GM23338 (cell line): ENCODE results near the gene CHD5. TPM values are rescaled to one million over a fixed set of nuclear protein-coding genes. Genes with fewer than 3 reads are reported as not detected.

ENCODE experiments used
- ATAC-seq: fragments of 200-7000 bp; cut with Tn5 transposase; 3 replicates; pipeline ENCODE4 v1.9.1; 2020
- DNase-seq: peaks from one replicate; pipeline ENCODE4 v3.0.0-alpha.2; 2015; ENCODE audit warnings: low spot score
- H2AFZ ChIP-seq: fragments of 200-600 bp; sonication (generic); 2 replicates; pipeline ENCODE4 v1.8.0; 2016; ENCODE audit warnings: antibody characterized with exemption, mild to moderate bottlenecking, moderate library complexity
- H3F3A ChIP-seq: fragments of 200-600 bp; sonication (generic); replicated peaks from 2 replicates; pipeline ENCODE4 v1.8.0; 2017; ENCODE audit warnings: antibody characterized with exemption, mixed run types, low read depth
- H3K27ac ChIP-seq: fragments of 200-600 bp; sonication (generic); 2 replicates; pipeline ENCODE4 v1.6.1; 2016; ENCODE audit warnings: low read depth
- H3K27me3 ChIP-seq: fragments of 200-600 bp; sonication (generic); 2 replicates; pipeline ENCODE4 v1.8.0; 2016; ENCODE audit warnings: mild to moderate bottlenecking, mixed run types, moderate library complexity; ENCODE audit not compliant: insufficient read depth
- H3K36me3 ChIP-seq: fragments of 200-600 bp; sonication (generic); 2 replicates; pipeline ENCODE4 v1.8.0; 2016; ENCODE audit warnings: mild to moderate bottlenecking; ENCODE audit not compliant: insufficient read depth
- H3K4me1 ChIP-seq: fragments of 200-600 bp; sonication (generic); 2 replicates; pipeline ENCODE4 v1.8.0; 2016; ENCODE audit warnings: mild to moderate bottlenecking, moderate library complexity; ENCODE audit not compliant: insufficient read depth
- H3K4me2 ChIP-seq: fragments of 200-600 bp; sonication (generic); 2 replicates; pipeline ENCODE4 v1.7.1; 2017; ENCODE audit warnings: mixed run types
- H3K4me3 ChIP-seq: fragments of 200-600 bp; sonication (generic); 2 replicates; pipeline ENCODE4 v1.6.1; 2016; ENCODE audit warnings: mixed run types
- H3K79me2 ChIP-seq: fragments of 200-600 bp; sonication (generic); replicated peaks from 2 replicates; pipeline ENCODE4 v1.8.0; 2017; ENCODE audit warnings: mild to moderate bottlenecking; ENCODE audit not compliant: insufficient read depth
- H3K9me2 ChIP-seq: fragments of 200-600 bp; sonication (generic); 2 replicates; pipeline ENCODE4 v1.8.0; 2017; ENCODE audit not compliant: insufficient read depth
- H4K20me1 ChIP-seq: fragments of 200-600 bp; sonication (generic); replicated peaks from 2 replicates; pipeline ENCODE4 v1.8.0; 2017; ENCODE audit warnings: mild to moderate bottlenecking; ENCODE audit not compliant: insufficient read depth
- H3K27ac Mint-ChIP-seq: 2 replicates; pipeline ENCODE4 v1.8.0; 2020; ENCODE audit warnings: inconsistent platforms, mild to moderate bottlenecking, moderate library complexity, mixed read lengths
- H3K27me3 Mint-ChIP-seq: 3 replicates; pipeline ENCODE4 v1.8.0; 2022; ENCODE audit warnings: low read depth, mild to moderate bottlenecking, moderate library complexity, mixed read lengths, inconsistent platforms; ENCODE audit not compliant: insufficient read depth, poor library complexity
- H3K36me3 Mint-ChIP-seq: 3 replicates; pipeline ENCODE4 v1.8.0; 2021; ENCODE audit warnings: low read depth, mild to moderate bottlenecking, inconsistent platforms, moderate library complexity, mixed read lengths
- H3K4me1 Mint-ChIP-seq: 3 replicates; pipeline ENCODE4 v1.8.0; 2020; ENCODE audit warnings: mild to moderate bottlenecking, inconsistent platforms, mixed read lengths
- H3K4me3 Mint-ChIP-seq: 3 replicates; pipeline ENCODE4 v1.8.0; 2021; ENCODE audit warnings: moderate library complexity, mild to moderate bottlenecking, inconsistent platforms, mixed read lengths
- H3K9me3 Mint-ChIP-seq: 3 replicates; pipeline ENCODE4 v1.8.0; 2020; ENCODE audit warnings: moderate library complexity, mild to moderate bottlenecking, inconsistent platforms, mixed read lengths
- CREB1 ChIP-seq: fragments of 250-450 bp; sonication (Bioruptor Pico); IDR thresholded peaks from 2 replicates; pipeline ENCODE4 v1.5.0; 2020; ENCODE audit warnings: low read depth, mild to moderate bottlenecking, moderate library complexity
- CTCF ChIP-seq, 2 experiments: fragments of 200-600 bp in 1 of 2; sonication (generic) in 1 of 2; conservative IDR thresholded peaks; 2 replicates each; pipeline versions ENCODE4 v1.5.1 to v1.6.1; 2016 to 2017; ENCODE audit warnings: antibody characterized with exemption in 2 of 2, low read depth in 2 of 2, mild to moderate bottlenecking in 2 of 2, moderate library complexity in 1 of 2
- ETS1 ChIP-seq: IDR thresholded peaks from 2 replicates; pipeline ENCODE4 v1.6.1; 2016; ENCODE audit warnings: antibody characterized with exemption
- EZH2 ChIP-seq: fragments of 200-600 bp; sonication (generic); IDR thresholded peaks from one replicate; pipeline ENCODE4 v1.8.0; 2017; ENCODE audit warnings: antibody characterized with exemption, mild to moderate bottlenecking, low read depth; ENCODE audit not compliant: unreplicated experiment
- EZH2phosphoT487 ChIP-seq: fragments of 200-600 bp; sonication (generic); IDR thresholded peaks from one replicate; pipeline ENCODE4 v1.8.1; 2018; ENCODE audit warnings: antibody characterized with exemption; ENCODE audit not compliant: unreplicated experiment
- JUNB ChIP-seq: IDR thresholded peaks from one replicate; pipeline ENCODE4 v1.6.1; 2016; ENCODE audit warnings: antibody characterized with exemption; ENCODE audit not compliant: unreplicated experiment
- NANOG ChIP-seq: IDR thresholded peaks from 2 replicates; pipeline ENCODE4 v1.6.1; 2016; ENCODE audit warnings: antibody characterized with exemption, borderline replicate concordance
- POLR2AphosphoS5 ChIP-seq: IDR thresholded peaks from 2 replicates; pipeline ENCODE4 v1.6.1; 2016; ENCODE audit warnings: antibody characterized with exemption, low read depth
- REST ChIP-seq: IDR thresholded peaks from one replicate; pipeline ENCODE4 v1.6.1; 2018; ENCODE audit warnings: antibody characterized with exemption; ENCODE audit not compliant: unreplicated experiment
- STAT1 ChIP-seq: IDR thresholded peaks from one replicate; pipeline ENCODE4 v1.6.1; 2016; ENCODE audit warnings: antibody characterized with exemption; ENCODE audit not compliant: unreplicated experiment
- ZNF114 ChIP-seq: fragments of 250-450 bp; sonication (Bioruptor Pico); IDR thresholded peaks from 2 replicates; pipeline ENCODE4 v1.5.0; 2020; ENCODE audit warnings: mild to moderate bottlenecking, moderate library complexity
- ZNF331 ChIP-seq: fragments of 250-450 bp; sonication (Bioruptor Pico); IDR thresholded peaks from 2 replicates; pipeline ENCODE4 v1.5.0; 2020; ENCODE audit warnings: low read depth, mild to moderate bottlenecking, moderate library complexity
- ZNF462 ChIP-seq: fragments of 250-450 bp; sonication (Bioruptor Pico); IDR thresholded peaks from 2 replicates; pipeline ENCODE4 v1.5.0; 2020; ENCODE audit warnings: mild to moderate bottlenecking, moderate library complexity
- polyA plus RNA-seq: library from polyadenylated mRNA; unstranded; fragments of >200 nt; fragmentation: Nextera tagmentation; extraction: Ambion mirVana; gene quantifications from 2 replicates; pipeline ENCODE4 v1.2.1, GENCODE V29; 2016
- total RNA-seq: library from RNA; depleted of rRNA; stranded (reverse); fragments of >200 nt; shearing (Covaris generic); gene quantifications from 2 replicates; pipeline ENCODE4 v1.2.3, GENCODE V29; 2014

Gene CHD5
- total and polyA plus RNA-seq, 2 experiments from 2014 or later, result 0.32 to 1.0 TPM

- no peaks in the 10 kb centered on the region for H3K4me1 ChIP-seq
- H3K4me3 Mint-ChIP-seq, result no peak overlapping the region
- H3K79me2 ChIP-seq, result no peaks in the 10 kb centered on the region
- H3K36me3 ChIP-seq, result no peaks in the 10 kb centered on the region
- H3K27me3 Mint-ChIP-seq, result peaks cover 4% of the 10 kb centered on the region
- DNase-seq (no peak), ATAC-seq (peak; percentile 9; the same call in 1 of the 3 replicates)
- no peak overlapping the region for H3K4me3 ChIP-seq
- no peak overlapping the region for H2AFZ ChIP-seq
- no peaks in the 10 kb centered on the region for H4K20me1 ChIP-seq
- peaks cover 2% of the 10 kb centered on the region; the same call in 1 of the 3 replicates for H3K4me1 Mint-ChIP-seq
- no peak overlapping the region for H3K27ac Mint-ChIP-seq
- H3K36me3 Mint-ChIP-seq, result no peaks in the 10 kb centered on the region; the same call in 2 of the 3 replicates
- no peaks in the 10 kb centered on the region; the same call in 2 of the 3 replicates for H3K9me3 Mint-ChIP-seq
- H3K27ac ChIP-seq, result no peak overlapping the region
- H3K4me2 ChIP-seq, result no peak overlapping the region
- H3F3A ChIP-seq, result no peaks in the 10 kb centered on the region
- TF ChIP-seq JUNB (no peak), ZNF114 (no peak), STAT1 (no peak), ZNF462 (CRISPR knock-in tag) (no peak), ETS1 (no peak), POLR2AphosphoS5 (no peak), REST (no peak), EZH2 (no peak), CREB1 (CRISPR knock-in tag) (no peak), EZH2phosphoT487 (no peak), CTCF (conservative IDR thresholded peaks at IDR 0.05; ENCODE audit: low read depth in 2 of 2) (no peak), ZNF331 (no peak), NANOG (no peak)
- no peaks in the 10 kb centered on the region for H3K27me3 ChIP-seq
- H3K9me2 ChIP-seq, result no peaks in the 10 kb centered on the region
These were observed 78.1 kb downstream of the CHD5 start for GRCh38 chr1:6101826-6102531.
